H9 (cell line): ENCODE data around the gene FEV. TPM values are rescaled to one million over a fixed set of nuclear protein-coding genes. Genes with fewer than 3 reads are reported as not detected.

ENCODE experiments used
- DNase-seq: peaks from one replicate; pipeline ENCODE4 v3.0.0-alpha.2; 2017
- H2AFZ ChIP-seq: one replicate; pipeline ENCODE4 v1.6.1; 2013; ENCODE audit warnings: mild to moderate bottlenecking, low read length, control low read depth, moderate library complexity
- H2AK5ac ChIP-seq: 2 replicates; pipeline ENCODE4 v1.6.1; 2013; ENCODE audit warnings: low read length, control low read depth, mixed read lengths; ENCODE audit not compliant: insufficient read length
- H2BK120ac ChIP-seq: one replicate; pipeline ENCODE4 v1.6.1; 2013; ENCODE audit warnings: low read depth, mild to moderate bottlenecking, low read length, control low read depth, inconsistent platforms; ENCODE audit not compliant: poor library complexity, severe bottlenecking
- H2BK12ac ChIP-seq: 2 replicates; pipeline ENCODE4 v1.6.1; 2013; ENCODE audit warnings: low read length, control low read depth, mixed read lengths, low read depth; ENCODE audit not compliant: insufficient read length
- H2BK15ac ChIP-seq: 2 replicates; pipeline ENCODE4 v1.6.1; 2013; ENCODE audit warnings: low read depth, low read length, control low read depth
- H2BK20ac ChIP-seq: one replicate; pipeline ENCODE4 v1.6.1; 2013; ENCODE audit warnings: low read depth, mild to moderate bottlenecking, low read length, control low read depth, inconsistent platforms; ENCODE audit not compliant: poor library complexity, severe bottlenecking
- H2BK5ac ChIP-seq: 2 replicates; pipeline ENCODE4 v1.6.1; 2013; ENCODE audit warnings: low read length, control low read depth, mixed read lengths; ENCODE audit not compliant: insufficient read length
- H3K14ac ChIP-seq: 2 replicates; pipeline ENCODE4 v1.6.1; 2013; ENCODE audit warnings: low read length, control low read depth; ENCODE audit not compliant: insufficient read depth
- H3K18ac ChIP-seq: 2 replicates; pipeline ENCODE4 v1.6.1; 2013; ENCODE audit warnings: low read depth, mild to moderate bottlenecking, mixed read lengths, low read length, control low read depth; ENCODE audit not compliant: insufficient read length
- H3K23ac ChIP-seq: 2 replicates; pipeline ENCODE4 v1.6.1; 2013; ENCODE audit warnings: low read length, control low read depth, mixed read lengths, low read depth; ENCODE audit not compliant: insufficient read length
- H3K23me2 ChIP-seq: 2 replicates; pipeline ENCODE4 v1.6.1; 2013; ENCODE audit warnings: low read depth, mild to moderate bottlenecking, mixed read lengths, low read length, control low read depth; ENCODE audit not compliant: insufficient read length, poor library complexity, severe bottlenecking
- H3K27ac ChIP-seq: 2 replicates; pipeline ENCODE4 v1.5.1; 2013; ENCODE audit warnings: low read length, control low read depth, mixed read lengths, low read depth; ENCODE audit not compliant: insufficient read length
- H3K27me3 ChIP-seq: 2 replicates; pipeline ENCODE4 v1.6.1; 2013; ENCODE audit warnings: low read length, control low read depth, inconsistent platforms; ENCODE audit not compliant: insufficient read depth
- H3K4ac ChIP-seq: 2 replicates; pipeline ENCODE4 v1.6.1; 2013; ENCODE audit warnings: low read depth, mild to moderate bottlenecking, control low read depth, inconsistent platforms, low read length, moderate library complexity
- H3K4me1 ChIP-seq: 2 replicates; pipeline ENCODE4 v1.6.1; 2013; ENCODE audit warnings: low read length, control low read depth, inconsistent platforms; ENCODE audit not compliant: insufficient read depth
- H3K4me2 ChIP-seq: 2 replicates; pipeline ENCODE4 v1.6.1; 2013; ENCODE audit warnings: low read length, control low read depth, mixed read lengths; ENCODE audit not compliant: insufficient read length, insufficient read depth
- H3K56ac ChIP-seq: 2 replicates; pipeline ENCODE4 v1.6.1; 2013; ENCODE audit warnings: low read depth, mild to moderate bottlenecking, mixed read lengths, low read length, control low read depth; ENCODE audit not compliant: insufficient read length
- H3K79me1 ChIP-seq: 2 replicates; pipeline ENCODE4 v1.6.1; 2013; ENCODE audit warnings: low read depth, mild to moderate bottlenecking, moderate library complexity, low read length, control low read depth, inconsistent platforms; ENCODE audit not compliant: insufficient read depth, poor library complexity, severe bottlenecking
- H3K79me2 ChIP-seq: 2 replicates; pipeline ENCODE4 v1.6.1; 2013; ENCODE audit warnings: low read length, control low read depth, inconsistent platforms; ENCODE audit not compliant: insufficient read depth
- H3K9ac ChIP-seq: 2 replicates; pipeline ENCODE4 v1.6.1; 2013; ENCODE audit warnings: low read length, control low read depth, mixed read lengths; ENCODE audit not compliant: insufficient read length; ENCODE audit errors: extremely low read depth
- H3K9me3 ChIP-seq: one replicate; pipeline ENCODE4 v1.6.1; 2013; ENCODE audit warnings: low read depth, low read length, inconsistent platforms; ENCODE audit not compliant: control insufficient read depth
- H3T11ph ChIP-seq: one replicate; pipeline ENCODE4 v1.6.1; 2013; ENCODE audit warnings: mild to moderate bottlenecking, low read length, control low read depth, inconsistent platforms
- H4K20me1 ChIP-seq: one replicate; pipeline ENCODE4 v1.6.1; 2013; ENCODE audit not compliant: control insufficient read depth, insufficient read length, insufficient read depth
- H4K5ac ChIP-seq: 2 replicates; pipeline ENCODE4 v1.6.1; 2013; ENCODE audit warnings: low read depth, mild to moderate bottlenecking, mixed read lengths, low read length, control low read depth; ENCODE audit not compliant: insufficient read length
- H4K8ac ChIP-seq: replicated peaks from 2 replicates; pipeline ENCODE4 v1.6.1; 2013; ENCODE audit warnings: low read length, control low read depth, mixed read lengths, low read depth; ENCODE audit not compliant: insufficient read length
- H4K91ac ChIP-seq: 2 replicates; pipeline ENCODE4 v1.6.1; 2013; ENCODE audit warnings: low read depth, mild to moderate bottlenecking, moderate library complexity, mixed read lengths, low read length, control low read depth; ENCODE audit not compliant: insufficient read length
- H3K27ac Mint-ChIP-seq, 3 experiments: 2 replicates in 2 of 3; 3 replicates in 1 of 3; pipeline ENCODE4 v1.8.0; 2020 to 2021; ENCODE audit warnings: mixed read lengths in 3 of 3, mild to moderate bottlenecking in 1 of 3, moderate library complexity in 1 of 3
- H3K27me3 Mint-ChIP-seq: 2 replicates; pipeline ENCODE4 v1.8.0; 2021; ENCODE audit warnings: low read depth, mild to moderate bottlenecking, moderate library complexity, mixed read lengths
- H3K36me3 Mint-ChIP-seq, 3 experiments: 2 replicates in 2 of 3; 3 replicates in 1 of 3; pipeline ENCODE4 v1.8.0; 2020 to 2021; ENCODE audit warnings: low read depth in 3 of 3, mixed read lengths in 3 of 3; ENCODE audit not compliant: insufficient read depth in 1 of 3
- H3K4me1 Mint-ChIP-seq, 2 experiments: 2 replicates each; pipeline ENCODE4 v1.8.0; 2020; ENCODE audit warnings: mixed read lengths in 2 of 2
- H3K4me3 Mint-ChIP-seq, 2 experiments: 2 replicates in 1 of 2; 3 replicates in 1 of 2; pipeline ENCODE4 v1.8.0; 2020 to 2021; ENCODE audit warnings: mild to moderate bottlenecking in 2 of 2, mixed read lengths in 2 of 2, moderate library complexity in 1 of 2
- H3K9me3 Mint-ChIP-seq, 2 experiments: 2 replicates in 1 of 2; 3 replicates in 1 of 2; pipeline ENCODE4 v1.8.0; 2020; ENCODE audit warnings: mild to moderate bottlenecking in 2 of 2, mixed read lengths in 2 of 2, moderate library complexity in 1 of 2
- WGBS: extraction: QIAGEN DNeasy Blood & Tissue Kit; methylation state at CpG from one replicate; pipeline ENCODE4 v1.1.7; 2013; ENCODE audit warnings: missing lambda C conversion rate, low lambda C conversion rate, mixed read lengths; ENCODE audit not compliant: insufficient read length; ENCODE audit errors: extremely low coverage; 5-methylcytosine and 5-hydroxymethylcytosine counted together
- total RNA-seq: library from RNA; stranded (reverse); gene quantifications from 2 replicates; pipeline ENCODE4 v1.2.1, GENCODE V29; 2021
- TF ChIP-seq, protein P1 (sequence below): fragments of 200-600 bp; sonication (generic); conservative IDR thresholded peaks from 3 replicates; pipeline ENCODE4 v1.8.0; 2021; ENCODE audit warnings: antibody characterized with exemption, mild to moderate bottlenecking

FEV gene
- total RNA-seq, 1 experiment from 2014 or later, result not detected

DNA sequence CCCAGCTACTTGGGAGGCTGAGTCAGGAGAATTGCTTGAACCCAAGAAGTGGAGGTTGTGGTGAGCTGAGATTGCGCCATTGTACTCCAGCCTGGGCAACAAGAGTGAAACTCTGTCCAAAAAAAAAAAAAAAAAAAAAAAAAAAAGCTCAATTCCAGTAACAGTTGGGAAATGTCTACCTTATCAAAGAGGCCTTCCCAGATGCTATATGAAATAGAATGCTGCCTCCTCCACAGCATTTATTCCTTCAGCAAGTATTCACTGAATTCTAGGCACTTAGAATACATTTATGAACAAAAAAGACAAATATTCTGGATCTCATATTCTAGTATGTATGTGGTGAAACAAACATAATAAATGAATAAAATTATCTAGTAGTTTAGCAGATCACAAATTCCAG is 38.4 kb downstream of the FEV start:
- Histone ChIP-seq H4K20me1 (no peaks in the 10 kb centered on the region), H3K4me1 (no peaks in the 10 kb centered on the region; the same call in 1 of the 2 replicates), H3K4ac (no peak overlapping the region), H3K14ac (no peak overlapping the region), H3K23ac (no peak overlapping the region), H2AFZ (no peak overlapping the region), H3K4me2 (no peak overlapping the region), H4K5ac (no peak overlapping the region), H3K27me3 (no peaks in the 10 kb centered on the region), H2BK120ac (no peak overlapping the region), H3T11ph (no peak overlapping the region), H2BK20ac (no peak overlapping the region), H3K18ac (no peak overlapping the region), H3K9ac (no peak overlapping the region), H3K79me2 (no peaks in the 10 kb centered on the region), H2AK5ac (no peak overlapping the region), H2BK12ac (no peak overlapping the region), H4K91ac (no peak overlapping the region), H3K23me2 (no peaks in the 10 kb centered on the region), H3K9me3 (no peaks in the 10 kb centered on the region), H3K56ac (no peak overlapping the region), H4K8ac (no peak overlapping the region), H2BK15ac (no peak overlapping the region), H2BK5ac (no peak overlapping the region), H3K79me1 (no peaks in the 10 kb centered on the region), H3K27ac (no peak overlapping the region)
- Mint-ChIP-seq H3K36me3 (no peaks in the 10 kb centered on the region), H3K27ac (no peak overlapping the region), H3K4me3 (no peak overlapping the region), H3K4me1 (no peaks in the 10 kb centered on the region), H3K9me3 (peaks cover 0 to 1% of the 10 kb centered on the region in 2 experiments; a peak in 1 of 5 replicates), H3K27me3 (peaks cover 42% of the 10 kb centered on the region)
- DNase-seq, result no peak
- WGBS, result no CpG with 5 or more reads among the region's 1 CpG
- TF ChIP-seq, protein P1, sequence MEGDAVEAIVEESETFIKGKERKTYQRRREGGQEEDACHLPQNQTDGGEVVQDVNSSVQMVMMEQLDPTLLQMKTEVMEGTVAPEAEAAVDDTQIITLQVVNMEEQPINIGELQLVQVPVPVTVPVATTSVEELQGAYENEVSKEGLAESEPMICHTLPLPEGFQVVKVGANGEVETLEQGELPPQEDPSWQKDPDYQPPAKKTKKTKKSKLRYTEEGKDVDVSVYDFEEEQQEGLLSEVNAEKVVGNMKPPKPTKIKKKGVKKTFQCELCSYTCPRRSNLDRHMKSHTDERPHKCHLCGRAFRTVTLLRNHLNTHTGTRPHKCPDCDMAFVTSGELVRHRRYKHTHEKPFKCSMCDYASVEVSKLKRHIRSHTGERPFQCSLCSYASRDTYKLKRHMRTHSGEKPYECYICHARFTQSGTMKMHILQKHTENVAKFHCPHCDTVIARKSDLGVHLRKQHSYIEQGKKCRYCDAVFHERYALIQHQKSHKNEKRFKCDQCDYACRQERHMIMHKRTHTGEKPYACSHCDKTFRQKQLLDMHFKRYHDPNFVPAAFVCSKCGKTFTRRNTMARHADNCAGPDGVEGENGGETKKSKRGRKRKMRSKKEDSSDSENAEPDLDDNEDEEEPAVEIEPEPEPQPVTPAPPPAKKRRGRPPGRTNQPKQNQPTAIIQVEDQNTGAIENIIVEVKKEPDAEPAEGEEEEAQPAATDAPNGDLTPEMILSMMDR, result no peak
